GM20000 (cell line): Measurements from ENCODE around the gene PLPP4.

ENCODE experiments used
- DNase-seq: peaks from one replicate; pipeline ENCODE4 v3.0.0; 2012; ENCODE audit warnings: low spot score
- CTCF ChIP-seq: IDR thresholded peaks from 2 replicates; pipeline ENCODE4 v1.5.1; 2012; ENCODE audit warnings: mild to moderate bottlenecking, control low read depth; ENCODE audit errors: extremely low read depth, missing control alignments

PLPP4 gene

GRCh38 chr10:120477021-120477742 is 20.2 kb downstream of the PLPP4 start:
- no peak for TF ChIP-seq CTCF
- no peak for DNase-seq

- no peak for DNase-seq
- no peak for TF ChIP-seq CTCF
Measured at GRCh38 chr10:120477743-120478141, 20.7 kb downstream of the PLPP4 start.

GRCh38 chr10:120478386-120478785 is 21.4 kb downstream of the PLPP4 start:
- no peak for DNase-seq
- no peak for TF ChIP-seq CTCF

- DNase-seq: no peak
- no peak for TF ChIP-seq CTCF
Measured at GRCh38 chr10:120479506-120479905, 22.5 kb downstream of the PLPP4 start.

GRCh38 chr10:120480065-120480600 is 23.1 kb downstream of the PLPP4 start:
- no peak for TF ChIP-seq CTCF
- DNase-seq: no peak

GRCh38 chr10:120480848-120481247 is 23.8 kb downstream of the PLPP4 start:
- DNase-seq: no peak
- TF ChIP-seq CTCF: no peak

GRCh38 chr10:120483006-120483405 is 26.0 kb downstream of the PLPP4 start:
- no peak for TF ChIP-seq CTCF
- DNase-seq: no peak
